Measurements from ENCODE around the gene COL23A1. TPM values are rescaled to one million over a fixed set of nuclear protein-coding genes. Genes with fewer than 3 reads are reported as not detected.

COL23A1 gene
- total RNA-seq, 1 experiment from 2014 or later: 15.0 TPM

- H3K4me3 Mint-ChIP-seq: no peak overlapping the region
- no peak overlapping the region; the same call in 1 of the 2 replicates for H3K27ac Mint-ChIP-seq
- DNase-seq (ENCODE audit: low spot score) (no peak), ATAC-seq (no peak)
- H3K4me1 Mint-ChIP-seq: peaks cover 5% of the 10 kb centered on the region; the same call in 1 of the 2 replicates
- peaks cover 7% of the 10 kb centered on the region for H3K36me3 Mint-ChIP-seq
- ChIA-PET CTCF (interaction anchor here (1.3 kb wide), 1 partner anchor 9 kb away, joined by 3 read pairs; no protein-coding TSS in a partner anchor), POLR2A (no interaction called here)
- TF ChIP-seq GTF2I (CRISPR knock-in tag; conservative IDR thresholded peaks at IDR 0.05) (no peak), JAZF1 (CRISPR knock-in tag; IDR thresholded peaks at IDR 0.05) (no peak), MYBL2 (CRISPR knock-in tag; IDR thresholded peaks at IDR 0.05) (no peak), ZNF671 (CRISPR knock-in tag; IDR thresholded peaks at IDR 0.05) (no peak), ZNF281 (CRISPR knock-in tag; IDR thresholded peaks at IDR 0.05) (no peak), ZSCAN18 (CRISPR knock-in tag; IDR thresholded peaks at IDR 0.05) (no peak), CDX4 (CRISPR knock-in tag; IDR thresholded peaks at IDR 0.05; ENCODE audit: borderline replicate concordance) (no peak), PRDM15 (CRISPR knock-in tag; IDR thresholded peaks at IDR 0.05) (no peak), ATF2 (CRISPR knock-in tag; IDR thresholded peaks at IDR 0.05; ENCODE audit: borderline replicate concordance, low read depth) (no peak), JUN (CRISPR knock-in tag; IDR thresholded peaks at IDR 0.05) (no peak), EMX1 (CRISPR knock-in tag; IDR thresholded peaks at IDR 0.05) (no peak), NFE2L1 (CRISPR knock-in tag; IDR thresholded peaks at IDR 0.05) (no peak), MXD4 (CRISPR knock-in tag; IDR thresholded peaks at IDR 0.05; ENCODE audit: borderline replicate concordance) (no peak), ERG (CRISPR knock-in tag; IDR thresholded peaks at IDR 0.05) (no peak), ZNF263 (CRISPR knock-in tag; IDR thresholded peaks at IDR 0.05; ENCODE audit: low read depth) (no peak), FOXP4 (CRISPR knock-in tag; IDR thresholded peaks at IDR 0.05) (no peak), SMAD4 (CRISPR knock-in tag; IDR thresholded peaks at IDR 0.05) (no peak)
- H3K9me3 Mint-ChIP-seq: peaks cover 10% of the 10 kb centered on the region
- no peaks in the 10 kb centered on the region for H3K27me3 Mint-ChIP-seq (ENCODE audit: low read depth)
These were observed 297.4 kb downstream of the COL23A1 start for GRCh38 chr5:178292826-178293205.
